Measurements from ENCODE around the gene SBK2. TPM values are rescaled to one million over a fixed set of nuclear protein-coding genes. Genes with fewer than 3 reads are reported as not detected.

SBK2 gene
- total RNA-seq, 1 donor from 2014 or later, result not detected

GRCh38 chr19:55563261-55563690, 26.3 kb upstream of the SBK2 start:
- Histone ChIP-seq H3K27me3 (no peaks in the 10 kb centered on the region), H3K36me3 (no peaks in the 10 kb centered on the region), H3K4me3 (no peak overlapping the region), H3K27ac (no peak overlapping the region), H3K9me3 (no peaks in the 10 kb centered on the region), H3K4me1 (no peaks in the 10 kb centered on the region)
- DNase-seq, result no peak
- TF ChIP-seq CTCF (IDR thresholded peaks at IDR 0.05), result no peak
- intact Hi-C loops (cut with DNase I), result no loop called here
- ATAC-seq, result peak; percentile 84

GRCh38 chr19:55559684-55560083, 22.8 kb upstream of the SBK2 start:
- H3K27me3 ChIP-seq, result no peaks in the 10 kb centered on the region
- H3K36me3 ChIP-seq, result no peaks in the 10 kb centered on the region
- H3K4me3 ChIP-seq, result no peak overlapping the region
- ATAC-seq (no peak), DNase-seq (no peak)
- no peaks in the 10 kb centered on the region for H3K4me1 ChIP-seq
- no peaks in the 10 kb centered on the region for H3K9me3 ChIP-seq
- no peak for TF ChIP-seq CTCF (IDR thresholded peaks at IDR 0.05)
- H3K27ac ChIP-seq, result no peak overlapping the region
- intact Hi-C loops (cut with DNase I), result no loop called here

GRCh38 chr19:55554741-55555152, 17.8 kb upstream of the SBK2 start:
- no peak for ATAC-seq
- H3K27ac ChIP-seq, result no peak overlapping the region
- TF ChIP-seq CTCF (IDR thresholded peaks at IDR 0.05), result no peak
- no peaks in the 10 kb centered on the region for H3K36me3 ChIP-seq
- DNase-seq, result no peak
- H3K4me1 ChIP-seq, result no peaks in the 10 kb centered on the region
- intact Hi-C loops (cut with DNase I), result no loop called here
- no peak overlapping the region for H3K4me3 ChIP-seq
- H3K27me3 ChIP-seq, result no peaks in the 10 kb centered on the region
- H3K9me3 ChIP-seq, result no peaks in the 10 kb centered on the region

- Histone ChIP-seq H3K9me3 (no peaks in the 10 kb centered on the region), H3K4me1 (no peaks in the 10 kb centered on the region), H3K36me3 (no peaks in the 10 kb centered on the region), H3K27me3 (no peaks in the 10 kb centered on the region), H3K27ac (no peak overlapping the region), H3K4me3 (no peak overlapping the region)
- intact Hi-C loops (cut with DNase I), result no loop called here
- no peak for TF ChIP-seq CTCF (IDR thresholded peaks at IDR 0.05)
- ATAC-seq, result no peak
- no peak for DNase-seq
Measured at GRCh38 chr19:55554302-55554701, 17.4 kb upstream of the SBK2 start.

GRCh38 chr19:55553217-55554182, 16.6 kb upstream of the SBK2 start:
- no peak overlapping the region for H3K4me3 ChIP-seq
- ATAC-seq, result no peak
- no peak overlapping the region for H3K27ac ChIP-seq
- H3K27me3 ChIP-seq, result no peaks in the 10 kb centered on the region
- intact Hi-C loops (cut with DNase I), result no loop called here
- no peaks in the 10 kb centered on the region for H3K36me3 ChIP-seq
- no peaks in the 10 kb centered on the region for H3K4me1 ChIP-seq
- DNase-seq, result no peak
- no peaks in the 10 kb centered on the region for H3K9me3 ChIP-seq
- TF ChIP-seq CTCF (IDR thresholded peaks at IDR 0.05), result no peak

Data from upper lobe of right lung (tissue), 1 donor.